Adipocyte (in vitro differentiated cells): ENCODE measurements around the gene PTPN18.
A peak's percentile ranks its signal among the peaks of the same experiment; 100 is the strongest.

Experiments
- DNase-seq: peaks from one replicate; pipeline ENCODE4 v3.0.0-alpha.2; 2015; ENCODE audit warnings: low read depth
- H3K27me3 ChIP-seq: replicated peaks from 2 replicates; pipeline ENCODE4 v1.7.0; 2013; ENCODE audit warnings: mild to moderate bottlenecking, low read length, moderate library complexity; ENCODE audit not compliant: control insufficient read depth, insufficient read depth
- H3K36me3 ChIP-seq: 2 replicates; pipeline ENCODE4 v1.7.0; 2013; ENCODE audit warnings: low read length, mild to moderate bottlenecking, moderate library complexity; ENCODE audit not compliant: control insufficient read depth, insufficient read depth, severe bottlenecking
- H3K4me1 ChIP-seq: 2 replicates; pipeline ENCODE4 v1.7.0; 2013; ENCODE audit warnings: mild to moderate bottlenecking, low read length, moderate library complexity; ENCODE audit not compliant: control insufficient read depth, insufficient read depth
- H3K4me3 ChIP-seq: 2 replicates; pipeline ENCODE4 v1.7.0; 2013; ENCODE audit warnings: mild to moderate bottlenecking, low read length, moderate library complexity
- H3K9ac ChIP-seq: 2 replicates; pipeline ENCODE4 v1.7.0; 2013; ENCODE audit warnings: mild to moderate bottlenecking, low read length, moderate library complexity
- H3K9me3 ChIP-seq: 2 replicates; pipeline ENCODE4 v1.7.0; 2013; ENCODE audit warnings: mild to moderate bottlenecking, low read length, moderate library complexity; ENCODE audit not compliant: control insufficient read depth

PTPN18 gene

GRCh38 chr2:130369311-130369964 is 13.6 kb downstream of the PTPN18 start:
- DNase-seq: no peak
- no peaks in the 10 kb centered on the region for H3K36me3 ChIP-seq
- H3K9me3 ChIP-seq: no peaks in the 10 kb centered on the region
- H3K9ac ChIP-seq: no peak overlapping the region
- H3K27me3 ChIP-seq: no peaks in the 10 kb centered on the region
- H3K4me1 ChIP-seq: peaks cover 3% of the 10 kb centered on the region
- H3K4me3 ChIP-seq: no peak overlapping the region

- Histone ChIP-seq H3K4me3 (no peak overlapping the region), H3K27me3 (no peaks in the 10 kb centered on the region), H3K36me3 (no peaks in the 10 kb centered on the region), H3K4me1 (peaks cover 6% of the 10 kb centered on the region), H3K9ac (no peak overlapping the region), H3K9me3 (no peaks in the 10 kb centered on the region)
- DNase-seq: no peak
These were observed 14.1 kb downstream of the PTPN18 start for GRCh38 chr2:130369965-130370341.

- Histone ChIP-seq H3K9me3 (no peaks in the 10 kb centered on the region), H3K27me3 (no peaks in the 10 kb centered on the region), H3K4me1 (peaks cover 10% of the 10 kb centered on the region), H3K36me3 (no peaks in the 10 kb centered on the region), H3K9ac (no peak overlapping the region), H3K4me3 (no peak overlapping the region)
- no peak for DNase-seq
These were observed 14.6 kb downstream of the PTPN18 start for GRCh38 chr2:130370490-130370889.

- H3K4me1 ChIP-seq: peaks cover 10% of the 10 kb centered on the region
- H3K4me3 ChIP-seq: peak overlapping the region; percentile 92
- DNase-seq: no peak
- no peaks in the 10 kb centered on the region for H3K9me3 ChIP-seq
- H3K27me3 ChIP-seq: no peaks in the 10 kb centered on the region
- H3K36me3 ChIP-seq: no peaks in the 10 kb centered on the region
- H3K9ac ChIP-seq: peak overlapping the region; percentile 95
These were observed 15.8 kb downstream of the PTPN18 start for GRCh38 chr2:130371723-130372054.

- H3K36me3 ChIP-seq: no peaks in the 10 kb centered on the region
- H3K9me3 ChIP-seq: no peaks in the 10 kb centered on the region
- H3K9ac ChIP-seq: peak overlapping the region; percentile 95
- peaks cover 10% of the 10 kb centered on the region for H3K4me1 ChIP-seq
- peak overlapping the region; percentile 92 for H3K4me3 ChIP-seq
- no peaks in the 10 kb centered on the region for H3K27me3 ChIP-seq
- peak; percentile 96 for DNase-seq
These were observed 16.4 kb downstream of the PTPN18 start for GRCh38 chr2:130372055-130372832.

- H3K36me3 ChIP-seq: no peaks in the 10 kb centered on the region
- H3K27me3 ChIP-seq: no peaks in the 10 kb centered on the region
- no peak for DNase-seq
- peak overlapping the region; percentile 92 for H3K4me3 ChIP-seq
- H3K9ac ChIP-seq: peak overlapping the region; percentile 95
- peaks cover 10% of the 10 kb centered on the region for H3K4me1 ChIP-seq
- no peaks in the 10 kb centered on the region for H3K9me3 ChIP-seq
These were observed 17.3 kb downstream of the PTPN18 start for GRCh38 chr2:130372833-130373807.

- Histone ChIP-seq H3K4me3 (peak overlapping the region; percentile 92), H3K9me3 (no peaks in the 10 kb centered on the region), H3K9ac (no peak overlapping the region), H3K4me1 (peaks cover 10% of the 10 kb centered on the region), H3K27me3 (no peaks in the 10 kb centered on the region), H3K36me3 (no peaks in the 10 kb centered on the region)
- DNase-seq: no peak
These were observed 18.0 kb downstream of the PTPN18 start for GRCh38 chr2:130373808-130374365.

- Histone ChIP-seq H3K36me3 (no peaks in the 10 kb centered on the region), H3K4me1 (peaks cover 10% of the 10 kb centered on the region), H3K9ac (no peak overlapping the region), H3K4me3 (no peak overlapping the region), H3K9me3 (no peaks in the 10 kb centered on the region), H3K27me3 (no peaks in the 10 kb centered on the region)
- DNase-seq: peak; percentile 25
These were observed 18.9 kb downstream of the PTPN18 start for GRCh38 chr2:130374587-130375290.

- Histone ChIP-seq H3K4me3 (no peak overlapping the region), H3K4me1 (peaks cover 10% of the 10 kb centered on the region), H3K9ac (no peak overlapping the region), H3K9me3 (no peaks in the 10 kb centered on the region), H3K36me3 (no peaks in the 10 kb centered on the region), H3K27me3 (no peaks in the 10 kb centered on the region)
- no peak for DNase-seq
These were observed 19.7 kb downstream of the PTPN18 start for GRCh38 chr2:130375291-130376266.
